ENCODE measurements around the gene SCCPDH. TPM values are rescaled to one million over a fixed set of nuclear protein-coding genes. Genes with fewer than 3 reads are reported as not detected.

SCCPDH gene
- total and polyA plus RNA-seq, 2 experiments from 2014 or later, result 44.2 to 44.8 TPM

- Histone ChIP-seq H3K4me2 (peak overlapping the region; percentile 94), H3K9me2 (replicated peaks; ENCODE audit: insufficient read depth) (no peaks in the 10 kb centered on the region), H3K9me3 (ENCODE audit: low read depth) (no peaks in the 10 kb centered on the region), H3K27ac (peak overlapping the region; percentile 96), H2AFZ (peak overlapping the region; percentile 100), H3K27me3 (no peaks in the 10 kb centered on the region), H4K20me1 (ENCODE audit: insufficient read depth, poor library complexity, severe bottlenecking) (no peaks in the 10 kb centered on the region), H3K4me3 (peak overlapping the region; percentile 95), H3K4me1 (ENCODE audit: insufficient read depth) (no peaks in the 10 kb centered on the region), H3K36me3 (replicated peaks; ENCODE audit: insufficient read depth, low read depth) (no peaks in the 10 kb centered on the region), H3K79me2 (peaks cover 30% of the 10 kb centered on the region)
- 4% methylated on average over 13 of the region's 13 CpGs for WGBS (ENCODE audit: low lambda C conversion rate, missing lambda C conversion rate)
- no peak for TF ChIP-seq EZH2 (IDR thresholded peaks at IDR 0.05; ENCODE audit: borderline replicate concordance)
- no peak for TF ChIP-seq CTCF (IDR thresholded peaks at IDR 0.05; ENCODE audit: poor library complexity)
- no peak for TF ChIP-seq EZH2phosphoT487 (IDR thresholded peaks at IDR 0.05; ENCODE audit: low read depth, severe bottlenecking, unreplicated experiment)
- DNase-seq (ENCODE audit: low spot score), result peak; percentile 57
These were observed 504 bp downstream of the SCCPDH start for GRCh38 chr1:246724731-246725095.

- Histone ChIP-seq H4K20me1 (ENCODE audit: insufficient read depth, poor library complexity, severe bottlenecking) (no peaks in the 10 kb centered on the region), H3K9me2 (replicated peaks; ENCODE audit: insufficient read depth) (no peaks in the 10 kb centered on the region), H3K27ac (peak overlapping the region; percentile 96), H3K4me2 (peak overlapping the region; percentile 94), H3K36me3 (replicated peaks; ENCODE audit: insufficient read depth, low read depth) (peaks cover 1% of the 10 kb centered on the region), H3K9me3 (ENCODE audit: low read depth) (no peaks in the 10 kb centered on the region), H3K4me1 (ENCODE audit: insufficient read depth) (no peaks in the 10 kb centered on the region), H3K27me3 (no peaks in the 10 kb centered on the region), H3K79me2 (peaks cover 30% of the 10 kb centered on the region), H2AFZ (peak overlapping the region; percentile 100), H3K4me3 (peak overlapping the region; percentile 95)
- 72% methylated on average over 9 of the region's 9 CpGs for WGBS (ENCODE audit: low lambda C conversion rate, missing lambda C conversion rate)
- DNase-seq (ENCODE audit: low spot score), result no peak
- no peak for TF ChIP-seq EZH2phosphoT487 (IDR thresholded peaks at IDR 0.05; ENCODE audit: low read depth, severe bottlenecking, unreplicated experiment)
- no peak for TF ChIP-seq EZH2 (IDR thresholded peaks at IDR 0.05; ENCODE audit: borderline replicate concordance)
- TF ChIP-seq CTCF (IDR thresholded peaks at IDR 0.05; ENCODE audit: poor library complexity), result no peak
These were observed 982 bp downstream of the SCCPDH start for GRCh38 chr1:246725191-246725590.

GRCh38 chr1:246726255-246726679 lies 2.1 kb downstream of the SCCPDH start:
- H3K36me3 ChIP-seq (replicated peaks; ENCODE audit: insufficient read depth, low read depth), result peaks cover 3% of the 10 kb centered on the region
- no peaks in the 10 kb centered on the region for H3K9me3 ChIP-seq (ENCODE audit: low read depth)
- no peaks in the 10 kb centered on the region for H4K20me1 ChIP-seq (ENCODE audit: insufficient read depth, poor library complexity, severe bottlenecking)
- no peak overlapping the region for H3K27ac ChIP-seq
- H3K4me2 ChIP-seq, result no peak overlapping the region
- DNase-seq (ENCODE audit: low spot score), result no peak
- H2AFZ ChIP-seq, result no peak overlapping the region
- no peaks in the 10 kb centered on the region for H3K27me3 ChIP-seq
- H3K4me3 ChIP-seq, result no peak overlapping the region
- no peak for TF ChIP-seq EZH2phosphoT487 (IDR thresholded peaks at IDR 0.05; ENCODE audit: low read depth, severe bottlenecking, unreplicated experiment)
- H3K4me1 ChIP-seq (ENCODE audit: insufficient read depth), result no peaks in the 10 kb centered on the region
- peaks cover 30% of the 10 kb centered on the region for H3K79me2 ChIP-seq
- no peaks in the 10 kb centered on the region for H3K9me2 ChIP-seq (replicated peaks; ENCODE audit: insufficient read depth)
- 91% methylated on average over 4 of the region's 4 CpGs for WGBS (ENCODE audit: low lambda C conversion rate, missing lambda C conversion rate)

GRCh38 chr1:246726881-246727280 lies 2.7 kb downstream of the SCCPDH start:
- Histone ChIP-seq H4K20me1 (ENCODE audit: insufficient read depth, poor library complexity, severe bottlenecking) (no peaks in the 10 kb centered on the region), H3K36me3 (replicated peaks; ENCODE audit: insufficient read depth, low read depth) (peaks cover 3% of the 10 kb centered on the region), H3K4me2 (no peak overlapping the region), H2AFZ (no peak overlapping the region), H3K4me1 (ENCODE audit: insufficient read depth) (no peaks in the 10 kb centered on the region), H3K79me2 (peaks cover 30% of the 10 kb centered on the region), H3K9me3 (ENCODE audit: low read depth) (no peaks in the 10 kb centered on the region), H3K9me2 (replicated peaks; ENCODE audit: insufficient read depth) (no peaks in the 10 kb centered on the region), H3K27ac (no peak overlapping the region), H3K4me3 (no peak overlapping the region), H3K27me3 (no peaks in the 10 kb centered on the region)
- no peak for DNase-seq (ENCODE audit: low spot score)
- TF ChIP-seq CTCF (IDR thresholded peaks at IDR 0.05; ENCODE audit: poor library complexity) (no peak), EZH2phosphoT487 (IDR thresholded peaks at IDR 0.05; ENCODE audit: low read depth, severe bottlenecking, unreplicated experiment) (no peak), EZH2 (IDR thresholded peaks at IDR 0.05; ENCODE audit: borderline replicate concordance) (no peak)
- WGBS (ENCODE audit: low lambda C conversion rate, missing lambda C conversion rate), result 92% methylated on average over 4 of the region's 4 CpGs

All from hepatocyte (in vitro differentiated cells).